H1 (cell line): ENCODE results near the gene GALNT2. TPM values are rescaled to one million over a fixed set of nuclear protein-coding genes. Genes with fewer than 3 reads are reported as not detected.

Experiments used
- CBX5 ChIP-seq: fragments of 300-800, 300-1000 bp; sonication (generic); IDR thresholded peaks from 2 replicates; pipeline ENCODE4 v1.7.1; 2016; ENCODE audit warnings: antibody characterized with exemption, low read length, low read depth
- CBX8 ChIP-seq: fragments of 300-800, 300-1000 bp; sonication (generic); IDR thresholded peaks from 2 replicates; pipeline ENCODE4 v1.7.1; 2016; ENCODE audit warnings: low read depth, low read length, borderline replicate concordance
- CHD1 ChIP-seq: IDR thresholded peaks from 2 replicates; pipeline ENCODE4 v1.6.1; 2012; ENCODE audit warnings: low read depth, low read length, improper control_type of control experiment
- POU5F1 ChIP-seq: IDR thresholded peaks from 2 replicates; pipeline ENCODE4 v1.6.1; 2011; ENCODE audit warnings: low read depth, mild to moderate bottlenecking, low read length, moderate library complexity
- RFX5 ChIP-seq: IDR thresholded peaks from 2 replicates; pipeline ENCODE4 v1.6.1; 2011; ENCODE audit warnings: low read depth, low read length, improper control_type of control experiment, borderline replicate concordance
- RNF2 ChIP-seq: fragments of 200-900, 300-1000 bp; sonication (generic); IDR thresholded peaks from 2 replicates; pipeline ENCODE4 v1.7.1; 2016; ENCODE audit warnings: borderline replicate concordance, low read depth, mild to moderate bottlenecking, antibody characterized with exemption, low read length; ENCODE audit not compliant: poor library complexity, severe bottlenecking; ENCODE audit errors: missing control alignments
- YY1 ChIP-seq: IDR thresholded peaks from 2 replicates; pipeline ENCODE4 v1.6.1; 2011; ENCODE audit warnings: low read depth, mild to moderate bottlenecking, low read length
- polyA plus RNA-seq, 7 experiments: library from polyadenylated mRNA; depleted of rRNA in 3 of 7; stranded (reverse) in 5 of 7; unstranded in 2 of 7; fragments of >200 nt in 5 of 7; fragments of 200-250 nt in 2 of 7; gene quantifications; 1 replicate in 5 of 7; 2 replicates in 1 of 7; 4 replicates in 1 of 7; pipeline versions ENCODE4 v1.2.1 to v1.2.3, GENCODE V29; 2011 to 2013; ENCODE audit warnings: missing spikeins in 2 of 7, mixed read lengths in 2 of 7
- total RNA-seq: library from RNA; stranded (reverse); fragmentation: NEBNext Ultra II Directional; extraction: Animal tissue kit (Norgen Biotek cat#: 25700); gene quantifications from 2 replicates; pipeline ENCODE4 v1.2.1, GENCODE V29; 2021
- TF ChIP-seq, protein P1 (sequence below): fragments of 300-600 bp; sonication (generic); IDR thresholded peaks from 2 replicates; pipeline ENCODE4 v1.7.1; 2012; ENCODE audit warnings: low read length, moderate library complexity, mild to moderate bottlenecking, inconsistent platforms; ENCODE audit not compliant: insufficient replicate concordance
- TF ChIP-seq, protein P2 (sequence below), 3 experiments: IDR thresholded peaks; 1 replicate in 2 of 3; 2 replicates in 1 of 3; pipeline versions ENCODE4 v1.5.1 to v1.6.1; 2011; ENCODE audit warnings: low read length in 3 of 3, mild to moderate bottlenecking in 3 of 3, inconsistent platforms in 2 of 3, low read depth in 1 of 3, moderate library complexity in 1 of 3; ENCODE audit not compliant: insufficient read depth in 1 of 3; ENCODE audit errors: control extremely low read depth in 1 of 3

Gene GALNT2
- total and polyA plus RNA-seq, 2 of the 8 experiments (the other 6 are each of a cell fraction or from before 2014, with no cell fraction given): 34.5 to 75.3 TPM

GRCh38 chr1:230143534-230143933, 76.5 kb downstream of the GALNT2 start (continued):
- TF ChIP-seq, protein P1, sequence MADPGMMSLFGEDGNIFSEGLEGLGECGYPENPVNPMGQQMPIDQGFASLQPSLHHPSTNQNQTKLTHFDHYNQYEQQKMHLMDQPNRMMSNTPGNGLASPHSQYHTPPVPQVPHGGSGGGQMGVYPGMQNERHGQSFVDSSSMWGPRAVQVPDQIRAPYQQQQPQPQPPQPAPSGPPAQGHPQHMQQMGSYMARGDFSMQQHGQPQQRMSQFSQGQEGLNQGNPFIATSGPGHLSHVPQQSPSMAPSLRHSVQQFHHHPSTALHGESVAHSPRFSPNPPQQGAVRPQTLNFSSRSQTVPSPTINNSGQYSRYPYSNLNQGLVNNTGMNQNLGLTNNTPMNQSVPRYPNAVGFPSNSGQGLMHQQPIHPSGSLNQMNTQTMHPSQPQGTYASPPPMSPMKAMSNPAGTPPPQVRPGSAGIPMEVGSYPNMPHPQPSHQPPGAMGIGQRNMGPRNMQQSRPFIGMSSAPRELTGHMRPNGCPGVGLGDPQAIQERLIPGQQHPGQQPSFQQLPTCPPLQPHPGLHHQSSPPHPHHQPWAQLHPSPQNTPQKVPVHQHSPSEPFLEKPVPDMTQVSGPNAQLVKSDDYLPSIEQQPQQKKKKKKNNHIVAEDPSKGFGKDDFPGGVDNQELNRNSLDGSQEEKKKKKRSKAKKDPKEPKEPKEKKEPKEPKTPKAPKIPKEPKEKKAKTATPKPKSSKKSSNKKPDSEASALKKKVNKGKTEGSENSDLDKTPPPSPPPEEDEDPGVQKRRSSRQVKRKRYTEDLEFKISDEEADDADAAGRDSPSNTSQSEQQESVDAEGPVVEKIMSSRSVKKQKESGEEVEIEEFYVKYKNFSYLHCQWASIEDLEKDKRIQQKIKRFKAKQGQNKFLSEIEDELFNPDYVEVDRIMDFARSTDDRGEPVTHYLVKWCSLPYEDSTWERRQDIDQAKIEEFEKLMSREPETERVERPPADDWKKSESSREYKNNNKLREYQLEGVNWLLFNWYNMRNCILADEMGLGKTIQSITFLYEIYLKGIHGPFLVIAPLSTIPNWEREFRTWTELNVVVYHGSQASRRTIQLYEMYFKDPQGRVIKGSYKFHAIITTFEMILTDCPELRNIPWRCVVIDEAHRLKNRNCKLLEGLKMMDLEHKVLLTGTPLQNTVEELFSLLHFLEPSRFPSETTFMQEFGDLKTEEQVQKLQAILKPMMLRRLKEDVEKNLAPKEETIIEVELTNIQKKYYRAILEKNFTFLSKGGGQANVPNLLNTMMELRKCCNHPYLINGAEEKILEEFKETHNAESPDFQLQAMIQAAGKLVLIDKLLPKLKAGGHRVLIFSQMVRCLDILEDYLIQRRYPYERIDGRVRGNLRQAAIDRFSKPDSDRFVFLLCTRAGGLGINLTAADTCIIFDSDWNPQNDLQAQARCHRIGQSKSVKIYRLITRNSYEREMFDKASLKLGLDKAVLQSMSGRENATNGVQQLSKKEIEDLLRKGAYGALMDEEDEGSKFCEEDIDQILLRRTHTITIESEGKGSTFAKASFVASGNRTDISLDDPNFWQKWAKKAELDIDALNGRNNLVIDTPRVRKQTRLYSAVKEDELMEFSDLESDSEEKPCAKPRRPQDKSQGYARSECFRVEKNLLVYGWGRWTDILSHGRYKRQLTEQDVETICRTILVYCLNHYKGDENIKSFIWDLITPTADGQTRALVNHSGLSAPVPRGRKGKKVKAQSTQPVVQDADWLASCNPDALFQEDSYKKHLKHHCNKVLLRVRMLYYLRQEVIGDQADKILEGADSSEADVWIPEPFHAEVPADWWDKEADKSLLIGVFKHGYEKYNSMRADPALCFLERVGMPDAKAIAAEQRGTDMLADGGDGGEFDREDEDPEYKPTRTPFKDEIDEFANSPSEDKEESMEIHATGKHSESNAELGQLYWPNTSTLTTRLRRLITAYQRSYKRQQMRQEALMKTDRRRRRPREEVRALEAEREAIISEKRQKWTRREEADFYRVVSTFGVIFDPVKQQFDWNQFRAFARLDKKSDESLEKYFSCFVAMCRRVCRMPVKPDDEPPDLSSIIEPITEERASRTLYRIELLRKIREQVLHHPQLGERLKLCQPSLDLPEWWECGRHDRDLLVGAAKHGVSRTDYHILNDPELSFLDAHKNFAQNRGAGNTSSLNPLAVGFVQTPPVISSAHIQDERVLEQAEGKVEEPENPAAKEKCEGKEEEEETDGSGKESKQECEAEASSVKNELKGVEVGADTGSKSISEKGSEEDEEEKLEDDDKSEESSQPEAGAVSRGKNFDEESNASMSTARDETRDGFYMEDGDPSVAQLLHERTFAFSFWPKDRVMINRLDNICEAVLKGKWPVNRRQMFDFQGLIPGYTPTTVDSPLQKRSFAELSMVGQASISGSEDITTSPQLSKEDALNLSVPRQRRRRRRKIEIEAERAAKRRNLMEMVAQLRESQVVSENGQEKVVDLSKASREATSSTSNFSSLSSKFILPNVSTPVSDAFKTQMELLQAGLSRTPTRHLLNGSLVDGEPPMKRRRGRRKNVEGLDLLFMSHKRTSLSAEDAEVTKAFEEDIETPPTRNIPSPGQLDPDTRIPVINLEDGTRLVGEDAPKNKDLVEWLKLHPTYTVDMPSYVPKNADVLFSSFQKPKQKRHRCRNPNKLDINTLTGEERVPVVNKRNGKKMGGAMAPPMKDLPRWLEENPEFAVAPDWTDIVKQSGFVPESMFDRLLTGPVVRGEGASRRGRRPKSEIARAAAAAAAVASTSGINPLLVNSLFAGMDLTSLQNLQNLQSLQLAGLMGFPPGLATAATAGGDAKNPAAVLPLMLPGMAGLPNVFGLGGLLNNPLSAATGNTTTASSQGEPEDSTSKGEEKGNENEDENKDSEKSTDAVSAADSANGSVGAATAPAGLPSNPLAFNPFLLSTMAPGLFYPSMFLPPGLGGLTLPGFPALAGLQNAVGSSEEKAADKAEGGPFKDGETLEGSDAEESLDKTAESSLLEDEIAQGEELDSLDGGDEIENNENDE: no peak
- TF ChIP-seq POU5F1 (no peak), RNF2 (no peak), YY1 (no peak), CBX8 (no peak), CBX5 (no peak), RFX5 (no peak), CHD1 (no peak)
- TF ChIP-seq, protein P2, sequence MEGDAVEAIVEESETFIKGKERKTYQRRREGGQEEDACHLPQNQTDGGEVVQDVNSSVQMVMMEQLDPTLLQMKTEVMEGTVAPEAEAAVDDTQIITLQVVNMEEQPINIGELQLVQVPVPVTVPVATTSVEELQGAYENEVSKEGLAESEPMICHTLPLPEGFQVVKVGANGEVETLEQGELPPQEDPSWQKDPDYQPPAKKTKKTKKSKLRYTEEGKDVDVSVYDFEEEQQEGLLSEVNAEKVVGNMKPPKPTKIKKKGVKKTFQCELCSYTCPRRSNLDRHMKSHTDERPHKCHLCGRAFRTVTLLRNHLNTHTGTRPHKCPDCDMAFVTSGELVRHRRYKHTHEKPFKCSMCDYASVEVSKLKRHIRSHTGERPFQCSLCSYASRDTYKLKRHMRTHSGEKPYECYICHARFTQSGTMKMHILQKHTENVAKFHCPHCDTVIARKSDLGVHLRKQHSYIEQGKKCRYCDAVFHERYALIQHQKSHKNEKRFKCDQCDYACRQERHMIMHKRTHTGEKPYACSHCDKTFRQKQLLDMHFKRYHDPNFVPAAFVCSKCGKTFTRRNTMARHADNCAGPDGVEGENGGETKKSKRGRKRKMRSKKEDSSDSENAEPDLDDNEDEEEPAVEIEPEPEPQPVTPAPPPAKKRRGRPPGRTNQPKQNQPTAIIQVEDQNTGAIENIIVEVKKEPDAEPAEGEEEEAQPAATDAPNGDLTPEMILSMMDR (IDR thresholded peaks at IDR 0.05; ENCODE audit: control extremely low read depth in 1 of 3, insufficient read depth in 1 of 3, low read depth in 1 of 3, low read length in 3 of 3): no peak
